Measurements from ENCODE around the gene DDHD1. TPM values are rescaled to one million over a fixed set of nuclear protein-coding genes. Genes with fewer than 3 reads are reported as not detected.

The DDHD1 gene
- total and polyA plus RNA-seq, 10 donors, result 3.4 to 52.2 (median 25.9) TPM

- TF ChIP-seq POLR2A (IDR thresholded peaks at IDR 0.05), result no peak
- TF ChIP-seq POLR2AphosphoS5 (IDR thresholded peaks at IDR 0.05), result no peak
- TF ChIP-seq CTCF (IDR thresholded peaks at IDR 0.05 in 8 of 11, conservative IDR thresholded peaks at IDR 0.05 in 3 of 11), result no peak
- H3K27ac ChIP-seq, result no peak overlapping the region
- WGBS, 5 donors, result 80 to 89% (median 82%) methylated on average over 4 of the region's 4 CpGs
- H3K4me3 ChIP-seq, result no peak overlapping the region
- no peaks in the 10 kb centered on the region for H3K27me3 ChIP-seq (replicated peaks in 1 of 7)
- H3K9me3 ChIP-seq, result no peaks in the 10 kb centered on the region
- H3K36me3 ChIP-seq, result no peaks in the 10 kb centered on the region
- no peaks in the 10 kb centered on the region for H3K4me1 ChIP-seq
- no peak for DNase-seq
- intact Hi-C loops (cut with DNase I; ENCODE audit: low total_unique reads), result no loop called here
Measured at GRCh38 chr14:53003776-53004175, 149.3 kb downstream of the DDHD1 start.

DNA sequence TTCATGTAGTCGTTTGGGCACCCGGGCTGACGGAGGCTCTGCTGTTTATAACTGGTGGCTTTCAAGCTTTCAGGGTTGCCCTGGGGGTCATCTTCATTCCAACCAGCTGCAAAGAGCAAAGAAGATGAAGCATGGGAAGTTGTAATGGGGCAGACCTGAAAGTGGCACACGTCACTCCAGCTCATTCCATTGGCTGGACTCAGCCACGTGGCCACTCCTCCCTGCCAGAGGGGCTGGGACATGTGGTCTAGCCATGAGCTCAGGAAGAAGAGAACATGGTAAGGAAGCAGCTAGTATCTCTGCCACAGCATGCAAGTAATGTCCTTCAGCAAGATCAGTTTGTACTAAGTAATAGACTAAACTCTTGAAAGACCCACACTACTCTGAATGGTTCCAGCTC lies 150.5 kb downstream of the DDHD1 start:
- Histone ChIP-seq H3K4me3 (no peak overlapping the region), H3K36me3 (no peaks in the 10 kb centered on the region), H3K4me1 (no peaks in the 10 kb centered on the region), H3K27ac (no peak overlapping the region), H3K9me3 (no peaks in the 10 kb centered on the region), H3K27me3 (replicated peaks in 1 of 7) (no peaks in the 10 kb centered on the region)
- intact Hi-C loops (cut with DNase I; ENCODE audit: low total_unique reads), result no loop called here
- TF ChIP-seq POLR2A (IDR thresholded peaks at IDR 0.05) (no peak), CTCF (IDR thresholded peaks at IDR 0.05 in 8 of 11, conservative IDR thresholded peaks at IDR 0.05 in 3 of 11) (no peak), POLR2AphosphoS5 (IDR thresholded peaks at IDR 0.05) (no peak)
- no peak for DNase-seq
- WGBS, 5 donors, result 58 to 73% (median 64%) methylated on average over 5 of the region's 5 CpGs

DNA sequence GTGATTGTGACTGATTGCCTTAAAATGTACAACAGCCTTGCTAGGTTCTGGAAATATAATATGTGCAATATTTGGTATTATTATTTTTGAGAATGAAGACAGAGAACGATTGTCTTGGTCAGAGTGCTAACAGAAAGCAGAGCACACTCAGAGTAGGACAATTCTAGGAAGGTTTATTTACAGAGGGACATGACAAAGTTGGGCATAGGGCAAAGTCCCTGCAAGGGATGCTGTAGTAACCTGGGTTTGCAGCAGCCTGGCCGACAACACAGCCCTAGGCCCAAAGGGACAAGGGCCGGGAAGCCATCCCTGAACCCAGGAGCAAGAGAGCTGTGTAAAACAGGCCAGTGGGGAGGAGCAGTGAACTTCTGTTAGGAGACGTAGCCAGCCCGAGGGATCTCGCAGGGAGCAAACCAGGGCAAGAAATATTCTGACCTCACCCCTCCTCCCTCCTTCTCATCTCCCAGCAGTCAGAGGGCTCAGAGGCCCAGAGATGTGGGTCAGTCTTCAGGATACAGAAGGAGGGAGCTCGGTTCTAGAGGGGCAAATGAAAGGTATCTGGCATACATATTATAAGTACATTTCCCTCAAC lies 151.2 kb downstream of the DDHD1 start:
- intact Hi-C loops (cut with DNase I; ENCODE audit: low total_unique reads), result no loop called here
- DNase-seq, result no peak
- no peaks in the 10 kb centered on the region for H3K27me3 ChIP-seq (replicated peaks in 1 of 7)
- no peak overlapping the region for H3K27ac ChIP-seq
- no peaks in the 10 kb centered on the region for H3K36me3 ChIP-seq
- peaks cover 0 to under 1% (median 0%) of the 10 kb centered on the region in 8 donors for H3K9me3 ChIP-seq
- 71 to 84% (median 82%) methylated on average over 7 of the region's 7 CpGs for WGBS, 5 donors
- H3K4me1 ChIP-seq, result no peaks in the 10 kb centered on the region
- TF ChIP-seq POLR2AphosphoS5 (IDR thresholded peaks at IDR 0.05) (no peak), POLR2A (IDR thresholded peaks at IDR 0.05) (no peak), CTCF (IDR thresholded peaks at IDR 0.05 in 8 of 11, conservative IDR thresholded peaks at IDR 0.05 in 3 of 11) (no peak)
- no peak overlapping the region for H3K4me3 ChIP-seq

GRCh38 chr14:52998376-52999015 lies 154.6 kb downstream of the DDHD1 start:
- no peaks in the 10 kb centered on the region for H3K27me3 ChIP-seq (replicated peaks in 1 of 7)
- H3K4me3 ChIP-seq, result no peak overlapping the region
- intact Hi-C loops (cut with DNase I; ENCODE audit: low total_unique reads), result no loop called here
- DNase-seq, result no peak
- no peak for TF ChIP-seq CTCF (IDR thresholded peaks at IDR 0.05 in 8 of 11, conservative IDR thresholded peaks at IDR 0.05 in 3 of 11)
- no peak for TF ChIP-seq POLR2A (IDR thresholded peaks at IDR 0.05)
- TF ChIP-seq POLR2AphosphoS5 (IDR thresholded peaks at IDR 0.05), result no peak
- H3K4me1 ChIP-seq, result no peaks in the 10 kb centered on the region
- H3K9me3 ChIP-seq, result peaks cover 0 to 3% (median 0%) of the 10 kb centered on the region in 8 donors
- 69 to 84% (median 82%) methylated on average over 6 of the region's 6 CpGs for WGBS, 5 donors
- no peak overlapping the region for H3K27ac ChIP-seq
- H3K36me3 ChIP-seq, result no peaks in the 10 kb centered on the region
